ENCODE measurements around the gene PKP3. TPM values are rescaled to one million over a fixed set of nuclear protein-coding genes. Genes with fewer than 3 reads are reported as not detected.
"Not testable (repeated sequence)": the region's sequence is repeated elsewhere in the genome, so short reads cannot be mapped to it uniquely, and the experiment has no call there.

The PKP3 gene
- total and polyA plus RNA-seq, 2 donors (not counting 1 experiment from before 2014, with no cell fraction given): 0.78 TPM; not detected in 1

GRCh38 chr11:400241-400689, 6.3 kb downstream of the PKP3 start:
- H4K20me1 ChIP-seq (ENCODE audit: control insufficient read depth, insufficient read depth, low read length, poor library complexity, severe bottlenecking): no peaks in the 10 kb centered on the region
- H3K4me3 ChIP-seq (ENCODE audit: control extremely low read depth in 1 of 5, extremely low read depth in 1 of 5, insufficient read depth in 1 of 5, low read depth in 2 of 5, low read length in 4 of 5): no peak overlapping the region
- no peak overlapping the region for H3K4me3 Mint-ChIP-seq
- no peaks in the 10 kb centered on the region for H3K79me2 ChIP-seq (ENCODE audit: control insufficient read depth, insufficient read depth, low read length)
- no peaks in the 10 kb centered on the region for H3K27me3 Mint-ChIP-seq
- CTCF ChIA-PET: no interaction called here
- no peak overlapping the region for H3K9ac ChIP-seq (ENCODE audit: low read length)
- no peak for ATAC-seq (ENCODE audit: low read depth)
- peaks cover 4% of the 10 kb centered on the region for H3K4me1 Mint-ChIP-seq
- H3K9me3 ChIP-seq (ENCODE audit: control extremely low read depth in 1 of 3, control insufficient read depth in 2 of 3, insufficient read depth in 1 of 3, low read length in 2 of 3): peaks cover 0 to 4% (median 0%) of the 10 kb centered on the region in 3 donors
- H3K9me3 Mint-ChIP-seq (ENCODE audit: insufficient read depth): no peaks in the 10 kb centered on the region
- H3K27me3 ChIP-seq (replicated peaks in 1 of 4; ENCODE audit: control extremely low read depth in 1 of 4, control insufficient read depth in 3 of 4, insufficient read depth in 4 of 4, low read length in 3 of 4): peaks cover 0 to 21% (median 0%) of the 10 kb centered on the region in 4 experiments
- peaks cover 12 to 15% of the 10 kb centered on the region in 2 donors for H3K4me1 ChIP-seq (ENCODE audit: control insufficient read depth in 2 of 2, insufficient read depth in 2 of 2, low read length in 2 of 2)
- TF ChIP-seq CTCF (IDR thresholded peaks at IDR 0.05) (no peak), EZH2 (IDR thresholded peaks at IDR 0.05; ENCODE audit: borderline replicate concordance, insufficient read depth, low read depth, low read length, poor library complexity, severe bottlenecking) (no peak)
- H3K36me3 ChIP-seq (replicated peaks in 1 of 2; ENCODE audit: control extremely low read depth in 1 of 2, control insufficient read depth in 1 of 2, extremely low read depth in 1 of 2, insufficient read depth in 2 of 2, low read length in 1 of 2): no peaks in the 10 kb centered on the region
- H2AFZ ChIP-seq (ENCODE audit: insufficient read depth, low read depth, low read length, poor library complexity, severe bottlenecking): no peak overlapping the region
- WGBS (ENCODE audit: insufficient coverage): 48% methylated on average over 50 of the region's 50 CpGs
- no peak overlapping the region for H3K27ac Mint-ChIP-seq
- H3K27ac ChIP-seq (ENCODE audit: low read length in 2 of 2): no peak overlapping the region
- POLR2A ChIA-PET: interaction anchor here (0.6 kb wide), 1 partner anchor 14 kb away, joined by 3 read pairs; the partner anchor contains the start of gene SIGIRR
- DNase-seq: no peak
- intact Hi-C loops (cut with micrococcal nuclease): no loop called here
- no peak overlapping the region for H3K4me2 ChIP-seq (replicated peaks; ENCODE audit: low read depth, low read length, poor library complexity, severe bottlenecking)

GRCh38 chr11:401196-401595, 7.2 kb downstream of the PKP3 start:
- H3K27ac ChIP-seq (ENCODE audit: low read length in 2 of 2); H3K9ac ChIP-seq (ENCODE audit: low read length); H3K9me3 Mint-ChIP-seq (ENCODE audit: insufficient read depth); intact Hi-C loops (cut with micrococcal nuclease); H3K9me3 ChIP-seq (ENCODE audit: control extremely low read depth in 1 of 3, control insufficient read depth in 2 of 3, insufficient read depth in 1 of 3, low read length in 2 of 3); H3K36me3 ChIP-seq (replicated peaks in 1 of 2; ENCODE audit: control extremely low read depth in 1 of 2, control insufficient read depth in 1 of 2, extremely low read depth in 1 of 2, insufficient read depth in 2 of 2, low read length in 1 of 2); H4K20me1 ChIP-seq (ENCODE audit: control insufficient read depth, insufficient read depth, low read length, poor library complexity, severe bottlenecking); CTCF ChIA-PET; H3K4me3 ChIP-seq (ENCODE audit: control extremely low read depth in 1 of 5, extremely low read depth in 1 of 5, insufficient read depth in 1 of 5, low read depth in 2 of 5, low read length in 4 of 5); H3K79me2 ChIP-seq (ENCODE audit: control insufficient read depth, insufficient read depth, low read length); ATAC-seq (ENCODE audit: low read depth); H3K4me2 ChIP-seq (replicated peaks; ENCODE audit: low read depth, low read length, poor library complexity, severe bottlenecking); POLR2A ChIA-PET; H2AFZ ChIP-seq (ENCODE audit: insufficient read depth, low read depth, low read length, poor library complexity, severe bottlenecking); DNase-seq; H3K27me3 Mint-ChIP-seq; H3K4me3 Mint-ChIP-seq; H3K27ac Mint-ChIP-seq; H3K4me1 Mint-ChIP-seq: not testable (repeated sequence)
- Histone ChIP-seq H3K4me1 (ENCODE audit: control insufficient read depth in 2 of 2, insufficient read depth in 2 of 2, low read length in 2 of 2) (peaks cover 13 to 21% of the 10 kb centered on the region in 2 donors), H3K27me3 (replicated peaks in 1 of 4; ENCODE audit: control extremely low read depth in 1 of 4, control insufficient read depth in 3 of 4, insufficient read depth in 4 of 4, low read length in 3 of 4) (peaks cover 0 to 21% (median 0%) of the 10 kb centered on the region in 4 experiments)
- no CpG with 5 or more reads among the region's 52 CpGs for WGBS (ENCODE audit: insufficient coverage)
